Omental fat pad (tissue), 4 donors: ENCODE data around the gene MUC6. TPM values are rescaled to one million over a fixed set of nuclear protein-coding genes. Genes with fewer than 3 reads are reported as not detected.

Experiments used
- ATAC-seq: fragments of 150-250 bp; one replicate; pipeline ENCODE4 v1.9.1; 2016; ENCODE audit warnings: mild to moderate bottlenecking, moderate library complexity; ENCODE audit not compliant: low FRiP score
- DNase-seq: peaks from one replicate; pipeline ENCODE4 v3.0.0-alpha.2; 2019; ENCODE audit warnings: low spot score
- CTCF ChIP-seq, 3 donors: fragments of 450-650 bp; IDR thresholded peaks; one replicate each; pipeline ENCODE4 v1.5.1; 2016 to 2017; ENCODE audit warnings: antibody characterized with exemption in 3 of 3, mild to moderate bottlenecking in 3 of 3, moderate library complexity in 2 of 3
- total RNA-seq, 4 donors: library from RNA; depleted of rRNA; stranded (reverse); fragments of >200 nt; gene quantifications; one replicate each; pipeline ENCODE4 v1.1.0, GENCODE V29; 2016

MUC6 gene
- total RNA-seq, 4 donors from 2014 or later, result not detected

GRCh38 chr11:1062075-1062820 is 25.7 kb upstream of the MUC6 start:
- DNase-seq (no peak), ATAC-seq (no peak)
- TF ChIP-seq CTCF (IDR thresholded peaks at IDR 0.05), result no peak

- DNase-seq (no peak), ATAC-seq (no peak)
- no peak for TF ChIP-seq CTCF (IDR thresholded peaks at IDR 0.05)
These were observed 24.5 kb upstream of the MUC6 start for GRCh38 chr11:1060852-1061616.

- DNase-seq (no peak), ATAC-seq (no peak)
These were observed 23.9 kb upstream of the MUC6 start for GRCh38 chr11:1060410-1060809.

GRCh38 chr11:1059759-1060158 is 23.2 kb upstream of the MUC6 start:
- TF ChIP-seq CTCF (IDR thresholded peaks at IDR 0.05), result no peak
- ATAC-seq (no peak), DNase-seq (no peak)

More at GRCh38 chr11:1060410-1060809, 23.9 kb upstream of the MUC6 start:
- TF ChIP-seq CTCF (IDR thresholded peaks at IDR 0.05), result no peak

- DNase-seq, result no peak
- ATAC-seq, result no peak
- no peak for TF ChIP-seq CTCF (IDR thresholded peaks at IDR 0.05)
These were observed 21.3 kb upstream of the MUC6 start for GRCh38 chr11:1057806-1058205.

DNA sequence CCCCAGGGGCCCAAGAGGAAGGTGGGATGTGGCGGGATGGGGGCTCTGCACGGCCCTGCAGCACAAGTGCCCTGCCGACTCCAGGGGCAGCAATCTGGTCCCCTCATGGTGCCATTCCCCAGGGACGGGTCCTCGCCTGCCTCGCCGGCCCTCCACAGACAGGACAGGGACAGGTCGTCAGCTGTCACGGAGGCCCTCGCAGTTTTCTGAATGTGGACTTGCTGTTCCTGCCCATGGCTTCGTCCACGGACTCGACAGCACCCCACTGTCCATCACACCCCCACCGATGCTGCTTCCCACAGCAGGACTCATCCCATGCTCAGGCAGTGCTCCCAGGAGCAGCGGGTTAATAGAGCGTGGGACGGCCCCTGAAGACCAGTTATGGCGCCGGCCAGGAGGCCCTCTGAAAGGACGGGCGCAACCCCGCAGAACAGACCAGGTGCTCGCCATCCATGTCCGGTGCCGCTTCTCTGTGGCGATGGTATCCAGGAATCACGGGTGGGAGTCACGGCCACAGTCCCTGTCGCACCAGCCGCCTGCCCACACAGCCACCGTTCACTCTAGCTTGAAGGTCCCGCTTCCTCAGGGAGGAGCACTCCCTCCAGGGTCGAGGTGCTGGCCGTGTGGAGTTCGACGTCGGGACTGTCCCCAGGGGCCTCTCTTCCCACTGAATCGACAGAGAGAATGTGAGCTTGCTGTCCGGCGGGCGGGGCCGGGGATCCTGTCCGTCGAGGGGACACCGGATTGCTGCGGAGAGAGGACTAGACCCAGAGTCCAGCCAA is 19.7 kb upstream of the MUC6 start:
- TF ChIP-seq CTCF (IDR thresholded peaks at IDR 0.05), result no peak
- DNase-seq (no peak), ATAC-seq (no peak)
